ENCODE measurements around the gene SLC35G6. TPM values are rescaled to one million over a fixed set of nuclear protein-coding genes. Genes with fewer than 3 reads are reported as not detected.
"Not testable (repeated sequence)": the region's sequence is repeated elsewhere in the genome, so short reads cannot be mapped to it uniquely, and the experiment has no call there.

Gene SLC35G6
- not detected in 2 replicates for total RNA-seq

DNA sequence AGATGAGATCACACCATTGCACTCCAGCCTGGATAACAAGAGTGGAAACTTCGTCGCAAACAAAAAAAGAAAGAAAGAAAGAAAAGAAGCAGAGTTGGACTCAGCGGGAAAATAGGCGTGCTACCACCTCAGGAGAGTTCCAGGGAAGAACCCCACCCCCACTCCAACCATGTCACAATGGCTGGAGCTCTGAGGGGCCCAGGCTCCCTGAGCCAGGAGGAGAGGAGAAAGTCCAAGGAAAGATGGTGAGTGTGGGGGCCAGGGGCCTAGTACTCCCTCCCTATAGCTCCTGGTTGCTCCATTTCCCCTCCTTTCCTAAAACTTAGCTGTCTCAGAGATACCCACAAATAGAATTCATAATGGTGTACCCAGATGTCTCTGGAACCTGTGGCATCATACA is at the start of gene SLC35G6:
SLC35G6 (plus strand) TSS at position 172 of the 400 bp plus-strand sequence; CDS start at position 243, 71 bp downstream.
- DNase-seq, result not testable (repeated sequence)

DNA sequence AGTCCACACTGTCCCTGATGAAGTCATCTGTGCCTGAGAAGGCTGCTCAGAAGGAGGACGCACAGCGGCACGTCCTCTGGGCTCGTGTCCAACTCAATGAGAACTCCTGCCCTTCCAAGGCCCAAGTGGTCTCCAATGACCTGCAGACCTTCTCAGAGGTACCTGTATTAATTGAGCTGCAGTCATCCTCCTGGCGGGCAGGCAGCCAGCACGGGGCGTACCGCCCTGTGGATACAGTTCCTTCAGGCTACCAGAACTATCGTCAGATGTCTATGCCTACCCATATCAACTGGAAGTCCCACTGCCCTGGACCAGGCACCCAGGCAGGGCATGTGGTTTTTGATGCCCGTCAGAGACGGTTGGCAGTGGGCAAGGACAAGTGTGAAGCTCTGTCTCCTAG is 49.0 kb upstream of the SLC35G6 start:
- no peak for DNase-seq

DNA sequence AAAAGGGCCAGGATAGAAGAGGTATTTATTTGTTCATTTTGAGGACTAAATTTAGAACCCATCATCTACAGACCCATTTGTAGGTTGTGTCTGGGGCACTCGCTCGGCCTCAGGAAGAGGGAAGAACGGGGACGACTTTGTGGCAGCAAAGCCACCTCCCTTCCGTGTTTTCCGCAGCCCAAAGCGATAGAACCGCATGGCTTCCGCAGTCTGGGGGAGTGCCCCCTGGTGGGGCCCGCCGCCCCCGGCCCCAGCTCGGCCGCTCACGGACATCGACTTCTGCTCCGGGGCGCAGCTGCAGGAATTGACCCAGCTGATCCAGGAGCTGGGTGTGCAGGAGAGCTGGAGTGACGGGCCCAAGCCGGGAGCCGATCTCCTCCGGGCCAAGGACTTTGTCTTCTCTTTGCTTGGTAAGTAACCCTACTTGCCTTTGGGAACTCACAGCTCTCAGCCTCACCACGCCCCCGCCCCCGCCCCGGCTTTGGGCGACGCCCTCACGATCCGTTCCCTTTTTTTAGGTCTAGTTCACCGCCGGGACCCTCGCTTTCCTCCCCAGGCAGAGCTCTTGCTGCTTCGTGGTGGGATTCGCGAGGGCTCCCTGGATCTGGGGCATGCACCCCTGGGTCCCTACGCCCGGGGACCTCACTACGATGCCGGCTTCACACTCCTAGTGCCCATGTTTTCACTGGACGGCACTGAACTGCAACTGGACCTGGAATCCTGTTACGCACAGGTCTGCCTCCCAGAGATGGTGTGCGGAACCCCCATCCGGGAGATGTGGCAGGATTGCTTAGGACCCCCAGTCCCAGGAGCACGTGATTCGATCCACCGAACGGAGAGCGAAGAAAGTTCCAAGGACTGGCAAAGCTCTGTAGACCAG is 45.3 kb upstream of the SLC35G6 start:
- DNase-seq, result peak; percentile 51

DNA sequence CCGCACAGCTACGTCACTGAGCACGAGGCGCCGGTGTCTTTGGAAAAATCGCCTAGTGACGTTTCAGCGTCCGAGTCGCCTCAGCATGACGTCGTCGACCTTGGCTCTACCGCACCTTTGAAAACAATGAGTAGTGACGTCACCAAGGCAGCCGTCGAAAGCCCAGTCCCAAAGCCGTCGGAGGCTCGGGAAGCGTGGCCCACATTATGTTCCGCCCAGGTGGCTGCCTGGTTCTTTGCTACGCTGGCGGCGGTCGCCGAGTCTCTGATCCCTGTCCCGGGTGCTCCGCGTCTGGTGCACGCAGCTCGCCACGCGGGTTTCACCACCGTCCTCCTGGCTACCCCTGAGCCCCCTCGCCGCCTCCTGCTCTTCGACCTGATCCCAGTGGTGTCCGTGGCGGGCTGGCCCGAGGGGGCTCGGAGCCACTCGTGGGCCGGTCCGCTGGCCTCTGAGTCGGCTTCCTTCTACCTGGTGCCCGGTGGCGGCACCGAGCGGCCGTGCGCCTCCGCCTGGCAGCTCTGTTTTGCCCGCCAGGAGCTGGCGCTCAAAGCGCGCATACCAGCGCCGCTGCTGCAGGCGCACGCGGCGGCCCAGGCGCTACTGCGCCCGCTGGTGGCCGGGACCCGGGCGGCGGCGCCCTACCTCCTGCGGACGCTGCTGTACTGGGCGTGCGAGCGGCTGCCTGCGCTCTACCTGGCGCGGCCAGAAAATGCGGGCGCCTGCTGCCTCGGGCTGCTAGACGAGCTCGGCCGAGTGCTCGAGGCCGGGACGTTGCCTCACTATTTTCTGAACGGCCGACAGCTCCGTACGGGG is 44.5 kb upstream of the SLC35G6 start:
- DNase-seq, result peak; percentile 90

DNA sequence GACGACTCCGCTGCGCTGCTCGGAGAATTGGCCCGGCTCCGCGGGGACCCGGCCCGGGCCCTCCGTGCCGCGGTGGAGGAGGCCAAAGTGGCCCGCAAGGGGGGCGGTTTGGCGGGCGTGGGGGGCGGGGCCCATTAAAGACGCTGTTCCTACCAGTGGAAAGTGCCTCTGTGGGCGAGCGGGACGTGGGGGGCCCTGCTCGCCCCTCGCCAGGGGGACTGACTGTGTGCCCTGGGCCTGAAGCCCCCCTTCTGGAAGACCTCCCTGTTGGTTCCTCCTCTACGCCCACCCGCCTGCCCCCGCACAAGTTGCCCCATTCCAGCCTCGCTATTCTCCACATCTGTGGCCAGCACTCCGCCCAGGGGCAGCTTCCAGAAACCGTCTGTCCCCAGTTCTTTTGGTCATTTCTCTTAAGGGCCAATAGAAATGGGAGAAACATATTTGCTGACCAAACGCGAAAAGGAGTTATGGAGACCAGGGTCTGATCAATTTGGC is 43.8 kb upstream of the SLC35G6 start:
- DNase-seq, result no peak

DNA sequence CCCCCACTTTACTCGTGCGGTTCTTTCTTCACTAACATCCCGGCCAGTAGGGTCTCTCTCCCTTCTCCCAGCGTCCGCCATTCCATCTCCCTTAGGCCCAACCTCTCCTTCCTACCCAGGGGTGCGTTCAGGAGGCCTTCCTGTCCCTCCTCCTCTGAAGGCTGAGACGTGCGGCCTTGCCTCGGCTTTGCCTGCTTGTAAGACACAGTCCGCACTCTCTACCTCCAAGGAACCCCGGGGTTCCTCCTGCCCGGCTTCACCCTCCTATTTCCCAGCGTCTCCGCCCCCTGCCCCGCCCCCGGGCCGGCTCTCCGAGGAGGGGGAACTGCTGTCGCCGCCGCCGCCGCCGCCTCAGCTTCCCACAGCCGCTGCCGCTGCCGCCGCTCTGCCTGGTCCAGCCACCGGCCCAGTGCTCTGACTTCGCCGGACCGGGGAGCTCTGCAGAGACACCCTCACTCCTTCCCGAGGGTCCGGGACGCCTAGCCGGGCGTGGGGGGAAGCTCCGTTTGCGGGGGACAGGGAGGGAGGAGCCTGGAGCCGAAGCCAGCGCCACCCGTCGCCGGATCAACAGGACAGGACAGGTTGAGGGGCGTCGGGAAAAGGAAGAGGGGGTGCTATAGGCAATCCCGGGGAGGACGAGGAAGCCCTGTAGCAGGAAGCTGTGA is 43.2 kb upstream of the SLC35G6 start:
- no peak for DNase-seq

DNA sequence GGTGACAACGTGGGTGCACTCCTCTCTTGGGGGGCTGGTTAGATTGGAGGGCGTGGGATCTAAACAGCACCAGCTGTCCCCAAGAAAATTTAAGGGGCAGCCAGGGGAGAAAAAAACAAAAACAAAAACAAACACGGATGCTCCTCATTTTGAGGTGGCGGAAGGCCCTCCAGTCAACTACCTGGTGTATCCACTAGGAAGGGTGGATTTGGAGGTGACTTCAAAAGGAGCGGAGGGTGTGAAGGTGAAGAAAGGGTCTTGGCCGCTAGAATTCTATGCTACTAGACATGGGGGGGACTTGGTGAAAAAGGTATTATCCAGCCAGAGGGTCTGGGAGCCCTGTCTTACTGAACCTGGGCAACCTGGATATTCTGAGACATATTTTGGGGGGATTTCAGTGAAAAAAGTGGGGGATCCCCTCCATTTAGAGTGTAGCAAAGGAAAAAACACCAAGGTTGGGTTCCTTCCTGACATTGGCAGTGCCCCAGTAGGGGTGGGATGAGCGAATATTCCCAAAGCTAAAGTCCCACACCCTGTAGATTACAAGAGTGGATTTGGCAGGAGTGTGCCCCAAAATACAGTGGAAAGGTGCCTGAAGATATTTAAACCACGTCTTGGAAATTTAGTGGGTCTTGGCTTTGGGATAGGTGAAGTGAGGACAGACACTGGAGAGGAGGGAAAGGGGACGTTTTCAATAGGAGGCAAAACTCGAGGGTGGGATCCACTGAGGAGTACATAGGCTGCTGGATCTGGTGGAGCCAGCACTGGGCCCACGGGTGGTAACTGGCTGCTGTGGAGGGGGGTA is 42.4 kb upstream of the SLC35G6 start:
- no peak for DNase-seq

DNA sequence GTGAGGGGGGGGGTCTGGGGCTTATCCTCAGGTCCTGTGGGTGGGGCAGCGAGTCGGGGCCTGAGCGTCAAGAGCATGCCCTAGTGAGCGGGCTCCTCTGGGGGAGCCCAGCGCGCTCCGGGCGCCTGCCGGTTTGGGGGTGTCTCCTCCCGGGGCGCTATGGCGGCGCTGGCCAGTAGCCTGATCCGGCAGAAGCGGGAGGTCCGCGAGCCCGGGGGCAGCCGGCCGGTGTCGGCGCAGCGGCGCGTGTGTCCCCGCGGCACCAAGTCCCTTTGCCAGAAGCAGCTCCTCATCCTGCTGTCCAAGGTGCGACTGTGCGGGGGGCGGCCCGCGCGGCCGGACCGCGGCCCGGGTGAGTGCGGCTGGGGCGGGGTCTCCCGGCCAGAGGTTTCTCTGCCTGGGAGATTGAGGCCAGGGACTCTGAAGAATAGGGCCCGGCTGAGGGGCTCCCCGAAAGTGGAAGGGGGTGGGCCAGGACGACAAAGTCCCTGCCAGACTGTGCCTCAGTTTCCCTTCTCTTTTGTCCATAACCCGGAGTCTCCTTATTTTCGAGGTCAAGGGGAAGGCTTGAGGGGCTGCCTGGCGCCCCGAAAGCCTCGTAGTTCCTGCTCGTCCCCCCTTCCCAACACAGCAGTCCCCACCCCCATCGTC is 41.7 kb upstream of the SLC35G6 start, which contains the start of gene FGF11:
FGF11 (plus strand) TSS at position 51 of the 651 bp plus-strand sequence; CDS start at position 160, 109 bp downstream.
- DNase-seq, result no peak

DNA sequence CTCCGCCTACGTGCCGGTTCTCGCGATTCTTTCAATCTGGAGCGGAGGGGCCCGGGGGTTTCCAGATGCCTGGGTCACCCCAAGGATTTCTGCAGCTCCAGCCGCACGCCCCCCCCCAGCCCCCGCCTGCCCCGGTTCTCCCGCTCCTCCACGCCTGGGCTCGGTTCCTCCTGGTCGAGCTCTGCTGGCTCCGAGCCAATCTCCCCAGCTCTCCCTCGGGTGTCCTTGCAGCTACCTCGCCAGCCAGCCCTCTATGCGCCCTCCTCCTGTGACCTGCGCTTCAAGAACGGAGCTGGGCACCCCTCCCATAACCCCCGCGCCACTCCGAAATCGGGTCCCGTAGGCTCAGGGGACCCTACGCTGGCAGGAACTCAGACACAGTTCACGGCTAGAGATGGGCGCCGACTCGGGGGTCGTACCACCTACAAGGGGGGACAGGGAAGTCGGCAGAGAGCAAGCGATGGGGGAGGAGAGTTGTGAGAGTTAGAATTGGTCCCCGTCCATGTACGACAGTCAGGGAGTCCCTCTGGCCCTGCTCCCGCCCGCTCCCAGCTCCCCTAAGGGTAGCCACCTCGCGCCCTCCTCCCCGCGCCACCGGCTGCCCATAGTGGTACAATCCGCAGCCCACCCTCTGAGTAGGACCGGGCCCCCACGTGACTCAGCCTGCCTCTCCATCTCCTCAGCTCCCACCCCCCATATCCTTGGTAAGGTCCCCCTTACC is 41.0 kb upstream of the SLC35G6 start:
- DNase-seq, result peak; percentile 36

DNA sequence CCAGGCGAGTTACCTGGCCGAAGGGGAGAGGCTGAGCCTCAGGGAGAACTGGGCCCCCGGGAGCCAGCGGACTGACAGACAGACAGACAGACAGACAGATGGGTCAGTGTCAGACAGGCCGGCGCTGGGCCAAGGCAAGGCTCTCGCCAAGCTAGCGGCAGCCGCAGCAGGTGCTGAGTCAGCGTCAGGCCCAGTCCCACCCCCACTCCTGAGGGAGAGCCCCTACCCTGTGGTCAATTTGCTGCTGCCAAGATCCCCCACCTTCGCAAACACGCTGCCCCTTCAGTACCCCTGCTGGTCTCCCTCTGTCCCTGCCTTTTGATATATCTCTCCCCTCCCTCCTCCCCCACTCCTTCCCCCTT is 40.4 kb upstream of the SLC35G6 start:
- DNase-seq, result peak; percentile 25

DNA sequence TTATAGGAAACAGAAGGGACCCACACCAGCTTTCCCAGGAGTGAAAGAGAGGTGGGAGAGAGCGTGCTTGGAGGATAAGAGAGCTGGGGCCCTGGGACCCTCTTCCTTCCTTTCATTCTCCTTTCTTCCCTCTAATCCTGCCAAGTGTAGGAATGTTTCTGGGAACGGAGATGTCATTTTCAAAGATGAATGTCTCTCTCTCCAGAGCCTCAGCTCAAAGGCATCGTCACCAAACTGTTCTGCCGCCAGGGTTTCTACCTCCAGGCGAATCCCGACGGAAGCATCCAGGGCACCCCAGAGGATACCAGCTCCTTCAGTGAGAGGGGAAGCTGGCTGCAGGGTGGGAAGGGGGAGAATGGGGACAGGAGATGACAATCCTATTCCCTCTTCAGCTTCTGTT is 40.0 kb upstream of the SLC35G6 start:
- DNase-seq, result no peak

DNA sequence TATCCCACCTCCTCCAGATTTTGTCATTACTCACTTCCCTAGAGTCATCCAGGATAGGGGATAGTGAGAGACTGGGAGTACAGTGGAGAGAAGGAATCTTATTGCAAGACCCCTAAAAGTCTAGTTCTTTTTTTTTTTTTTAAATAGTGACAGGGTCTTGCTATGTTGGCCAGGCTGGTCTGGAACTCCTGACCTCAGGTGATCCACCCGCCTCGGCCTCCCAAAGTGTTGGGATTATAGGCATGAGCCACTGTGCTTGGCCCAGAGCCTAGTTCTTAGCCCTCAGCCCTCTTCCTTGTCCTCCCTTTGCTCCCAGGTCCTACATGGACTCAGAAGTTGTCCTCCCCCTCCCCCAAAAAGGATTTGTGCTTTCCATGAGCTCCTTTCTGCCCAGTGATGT is 39.1 kb upstream of the SLC35G6 start:
- DNase-seq, result no peak

DNA sequence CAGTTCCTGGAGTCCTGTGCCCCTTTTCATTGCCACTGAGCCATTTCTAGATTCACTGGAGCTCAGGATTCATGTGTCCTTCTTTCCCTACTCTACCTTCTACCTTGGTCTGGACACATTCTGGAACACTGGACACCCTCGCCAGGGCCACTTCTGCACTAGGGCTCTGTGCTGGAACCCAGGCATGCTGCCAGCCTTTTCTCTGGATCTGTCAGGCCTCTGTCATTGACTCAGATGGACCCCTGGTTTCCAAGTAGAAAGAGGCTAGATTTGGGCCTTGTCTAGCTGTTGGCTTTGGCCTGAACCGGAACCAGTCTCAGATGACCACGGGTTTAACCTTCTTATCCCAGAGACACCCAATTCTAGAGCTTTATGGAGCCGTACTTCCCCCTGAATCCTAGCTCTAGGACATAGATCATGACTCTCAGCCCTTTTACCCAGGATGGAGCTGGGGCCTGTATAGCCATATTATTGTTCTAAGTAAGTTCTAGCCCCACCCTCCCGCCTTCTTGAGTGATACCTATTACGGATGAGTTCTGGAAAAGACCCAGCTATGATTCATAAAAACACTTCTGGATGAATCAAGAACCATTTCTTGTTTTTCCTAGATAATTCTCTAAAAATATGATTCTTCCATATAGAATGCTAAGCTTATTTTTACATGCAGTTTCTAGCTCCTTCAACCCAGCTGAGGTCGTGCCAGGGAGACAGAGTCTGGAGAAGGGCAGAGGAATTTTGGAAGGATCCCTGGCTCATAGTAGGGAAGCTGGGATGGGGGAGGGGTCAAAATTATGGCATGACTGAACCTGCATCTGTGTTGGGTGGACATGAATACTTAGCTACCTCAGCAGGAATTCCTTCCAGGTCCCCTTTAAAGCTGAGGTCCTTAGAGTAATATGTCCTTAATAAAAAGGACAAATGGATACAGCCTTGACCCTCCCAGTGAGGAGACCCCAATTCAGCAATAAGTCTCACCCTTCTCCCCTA is 37.5 kb upstream of the SLC35G6 start:
- DNase-seq, result peak; percentile 47

DNA sequence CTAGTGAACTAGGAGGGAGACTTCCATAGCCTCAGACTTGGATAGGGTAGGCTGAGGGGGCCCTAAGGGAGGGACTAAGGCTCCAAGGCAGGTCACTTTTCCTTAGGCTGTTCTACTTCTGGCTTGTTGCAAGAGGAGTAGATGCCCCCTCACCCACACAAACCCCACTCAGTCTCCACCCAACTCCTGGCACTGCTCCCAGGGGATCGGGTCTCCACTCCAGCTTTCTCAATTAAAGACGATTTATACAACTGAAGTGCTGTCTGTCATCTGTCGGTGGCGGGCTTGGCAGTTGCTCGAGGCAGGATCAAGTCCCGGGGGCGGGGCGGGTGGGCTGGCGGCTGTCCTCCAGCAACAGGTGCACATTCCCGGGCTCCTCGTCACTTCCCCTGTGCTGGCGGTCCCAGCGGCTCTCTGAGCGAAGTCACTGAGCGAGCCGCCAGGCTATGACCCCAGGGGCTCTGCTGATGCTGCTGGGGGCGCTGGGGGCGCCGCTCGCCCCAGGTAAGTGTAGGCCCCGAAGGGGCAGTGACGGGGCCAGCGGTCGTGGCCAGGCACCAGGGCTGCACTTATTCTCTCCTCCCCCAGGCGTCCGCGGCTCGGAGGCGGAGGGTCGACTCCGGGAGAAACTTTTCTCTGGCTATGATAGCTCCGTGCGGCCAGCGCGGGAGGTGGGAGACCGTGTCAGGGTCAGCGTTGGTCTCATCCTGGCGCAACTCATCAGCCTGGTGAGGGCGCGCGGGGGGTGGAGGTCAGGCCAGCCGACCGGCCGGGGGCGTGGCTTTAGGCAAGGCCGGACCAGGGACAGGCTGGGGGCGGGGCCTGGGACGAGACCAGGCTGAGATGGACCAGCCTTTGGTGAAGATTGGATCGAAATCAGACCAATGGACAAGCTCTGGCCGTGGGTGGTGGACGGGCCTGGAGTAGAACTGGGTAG is 36.3 kb upstream of the SLC35G6 start, which contains the start of gene CHRNB1:
CHRNB1 (plus strand) TSS at position 380 of the 937 bp plus-strand sequence; CDS start at position 447, 67 bp downstream.
- DNase-seq, result peak; percentile 54

DNA sequence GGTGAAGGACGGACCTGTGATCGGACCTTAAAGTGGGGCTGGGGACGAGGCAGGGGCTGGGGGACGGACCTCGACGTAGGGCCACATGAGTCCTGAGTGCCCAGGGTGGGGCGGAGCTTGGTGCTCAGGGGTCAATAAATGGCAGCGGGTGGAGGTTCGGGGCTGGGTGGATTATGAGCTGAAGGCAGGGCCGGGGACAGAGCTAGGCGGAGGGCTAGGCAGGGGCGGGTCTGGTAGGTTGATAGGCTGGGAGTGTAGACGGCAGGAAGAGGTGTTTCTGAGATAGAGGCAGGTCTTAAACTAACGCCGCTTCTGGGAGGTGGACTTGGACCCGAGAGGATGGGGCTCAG is 35.7 kb upstream of the SLC35G6 start:
- no peak for DNase-seq

DNA sequence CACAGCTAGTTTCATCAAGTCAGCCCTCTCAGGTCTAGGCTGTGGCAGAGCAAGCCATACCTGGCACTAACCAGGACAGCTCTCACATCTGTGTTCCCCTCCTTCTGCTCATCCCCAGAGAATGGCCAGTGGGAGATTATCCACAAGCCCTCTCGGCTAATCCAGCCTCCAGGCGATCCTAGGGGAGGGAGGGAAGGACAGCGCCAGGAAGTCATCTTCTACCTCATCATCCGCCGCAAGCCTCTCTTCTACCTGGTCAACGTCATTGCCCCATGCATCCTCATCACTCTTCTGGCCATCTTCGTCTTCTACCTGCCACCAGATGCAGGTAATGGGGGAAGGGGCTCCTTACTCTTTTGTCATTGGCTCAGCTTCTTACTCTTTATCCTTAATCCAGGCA is 32.8 kb upstream of the SLC35G6 start:
- DNase-seq, result no peak

DNA sequence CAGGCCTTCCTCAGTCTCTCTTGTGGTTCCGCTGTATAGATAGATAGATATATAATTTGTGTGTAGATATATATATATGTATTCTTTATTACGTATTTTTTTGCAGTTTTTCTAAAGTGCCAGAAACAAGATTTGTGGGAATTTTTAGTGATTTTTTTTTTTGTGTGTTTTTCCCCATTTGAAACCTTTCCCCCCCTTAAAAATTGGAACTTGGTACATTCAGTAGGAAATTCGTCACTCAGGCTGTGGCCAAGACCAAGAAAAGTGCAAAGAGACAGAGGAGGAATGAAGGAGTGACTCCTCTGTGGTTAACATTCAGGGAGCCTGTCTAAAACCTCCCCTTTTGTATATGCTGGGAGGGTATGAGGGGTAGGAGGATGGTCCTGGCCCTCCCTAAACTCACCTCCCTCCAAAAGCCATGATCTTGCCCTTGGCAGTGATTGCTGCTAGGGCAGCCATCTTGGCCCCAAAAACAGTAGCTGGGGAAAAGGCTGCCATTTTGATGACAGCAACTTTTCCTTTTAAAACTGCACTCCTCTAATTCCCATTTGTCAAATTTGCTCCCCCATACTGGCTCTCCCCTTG is 21.2 kb upstream of the SLC35G6 start:
- DNase-seq, result no peak

All from dermis blood vessel endothelial cell (primary cell).